ENCODE results near the gene SSBP4. TPM values are rescaled to one million over a fixed set of nuclear protein-coding genes. Genes with fewer than 3 reads are reported as not detected.

SSBP4 gene
- polyA plus RNA-seq, 1 donor = 135 TPM

DNA sequence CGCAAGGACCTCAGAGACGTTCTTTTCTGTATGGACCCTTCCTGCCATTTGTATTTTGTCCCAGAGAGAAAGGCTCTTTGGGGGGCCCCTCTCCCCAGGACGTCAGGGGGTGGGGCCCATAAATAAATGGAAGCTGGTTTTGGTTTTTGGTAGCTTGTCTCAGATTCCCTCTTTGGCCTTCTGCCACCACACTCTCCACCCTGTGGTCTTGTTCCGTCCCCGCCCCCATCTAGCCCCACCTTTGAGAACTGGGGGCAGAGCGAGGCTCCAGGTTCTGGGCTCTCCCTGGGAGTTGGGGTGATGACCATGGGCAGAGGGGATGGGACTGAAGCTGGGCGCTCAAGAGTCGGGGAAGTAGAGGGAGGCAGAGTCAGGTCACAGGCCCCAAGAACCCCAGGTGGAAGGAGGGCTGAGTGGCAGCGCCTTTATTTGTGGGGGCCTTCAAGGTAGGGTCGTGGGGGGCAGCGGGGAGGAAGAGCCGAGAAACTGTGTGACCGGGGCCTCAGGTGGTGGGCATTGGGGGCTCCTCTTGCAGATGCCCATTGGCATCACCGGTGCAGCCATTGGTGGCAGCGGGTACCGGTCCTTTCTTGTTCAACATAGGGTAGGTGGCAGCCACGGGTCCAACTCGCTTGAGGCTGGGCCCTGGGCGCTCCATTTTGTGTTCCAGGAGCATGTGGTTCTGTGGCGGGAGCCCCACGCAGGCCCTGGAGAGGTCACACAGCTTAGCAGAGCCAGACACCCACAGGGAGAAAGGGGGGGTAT lies 15.4 kb downstream of the SSBP4 start:
- no peak for DNase-seq

DNA sequence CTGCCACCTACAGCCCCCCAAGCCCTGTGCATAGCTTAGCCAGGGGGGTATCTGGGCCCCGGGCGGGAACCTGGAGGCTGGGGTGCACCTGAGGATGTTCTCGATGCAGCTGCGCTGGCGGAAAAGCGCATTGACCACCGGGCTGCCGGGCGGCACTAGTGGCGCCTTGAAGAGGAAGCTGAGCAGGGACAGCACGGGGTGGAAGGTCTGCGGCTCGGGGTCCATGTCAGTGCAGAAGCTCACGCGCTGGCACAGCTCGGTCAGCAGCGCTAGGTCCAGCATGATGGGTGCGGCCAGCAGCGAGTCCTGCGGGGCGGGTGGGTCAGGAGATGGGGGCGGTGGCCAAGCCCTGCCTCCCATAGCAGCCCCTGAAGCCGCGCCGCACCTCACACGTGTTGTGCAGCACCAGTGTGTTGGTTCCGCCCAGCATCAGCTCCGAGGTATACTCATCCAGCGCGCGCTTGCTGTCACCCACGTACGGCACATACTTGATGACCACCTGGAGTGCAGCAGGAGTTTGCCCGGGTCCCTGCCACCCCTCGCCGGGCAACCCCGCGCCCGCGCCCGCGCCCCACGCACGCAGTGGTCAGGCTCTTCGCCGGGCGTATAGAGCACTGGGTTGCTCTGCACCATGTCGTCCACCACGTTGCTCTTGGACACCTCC lies 16.1 kb downstream of the SSBP4 start:
- DNase-seq = no peak

GRCh38 chr19:18435842-18436670 lies 16.9 kb downstream of the SSBP4 start:
- DNase-seq = no peak

GRCh38 chr19:18436671-18437490 lies 17.7 kb downstream of the SSBP4 start:
- DNase-seq = no peak

DNA sequence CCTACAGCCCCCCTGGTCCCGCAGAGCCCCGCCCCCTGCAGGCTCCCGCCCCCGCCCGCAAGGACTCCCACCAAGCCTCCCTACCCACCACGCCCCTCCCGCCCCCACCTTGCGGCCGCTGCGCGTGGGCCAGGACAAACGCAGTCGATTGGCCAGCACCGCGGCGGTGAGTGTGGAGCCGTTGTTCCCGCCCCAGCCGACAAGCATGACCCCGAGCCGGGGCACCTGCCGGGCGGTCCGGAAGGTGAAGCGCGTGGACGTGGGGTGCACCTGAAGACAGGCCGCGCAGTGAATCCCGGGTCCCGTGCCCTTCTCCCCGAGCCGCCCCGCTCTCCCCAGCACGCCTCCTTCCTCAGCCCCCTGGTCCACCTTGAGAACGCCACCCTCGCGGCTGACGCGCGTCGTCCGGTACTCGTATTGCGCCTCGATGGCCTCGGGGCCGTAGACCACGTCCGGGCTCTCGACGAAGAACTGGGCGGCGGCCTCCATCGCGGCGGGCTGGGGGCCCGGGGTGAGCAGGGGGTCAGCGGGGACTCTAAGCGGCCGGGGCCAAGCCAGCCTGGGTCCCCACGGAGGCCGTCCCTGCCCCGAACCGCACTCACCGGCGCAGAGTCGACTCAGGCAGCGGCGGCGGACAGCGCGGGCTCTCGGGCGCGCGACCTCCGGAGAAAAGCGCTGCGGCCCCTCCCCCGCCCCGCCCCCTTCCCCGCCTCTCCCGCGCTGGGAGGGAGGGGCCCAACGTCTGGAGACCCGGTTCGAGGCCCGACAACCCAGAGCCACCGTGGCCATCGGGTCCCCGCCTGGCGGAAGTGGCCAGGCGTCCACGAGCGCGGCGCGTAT lies 18.5 kb downstream of the SSBP4 start, which contains the start of gene ISYNA1:
ISYNA1 (minus strand) TSS at position 643 of the 840 bp plus-strand sequence; CDS start at position 489, 154 bp downstream.
- no peak for DNase-seq

- no peak for DNase-seq
Observed at GRCh38 chr19:18438331-18439024, 19.3 kb downstream of the SSBP4 start.

- DNase-seq = no peak
Observed at GRCh38 chr19:18439025-18439909, 20.1 kb downstream of the SSBP4 start.

DNA sequence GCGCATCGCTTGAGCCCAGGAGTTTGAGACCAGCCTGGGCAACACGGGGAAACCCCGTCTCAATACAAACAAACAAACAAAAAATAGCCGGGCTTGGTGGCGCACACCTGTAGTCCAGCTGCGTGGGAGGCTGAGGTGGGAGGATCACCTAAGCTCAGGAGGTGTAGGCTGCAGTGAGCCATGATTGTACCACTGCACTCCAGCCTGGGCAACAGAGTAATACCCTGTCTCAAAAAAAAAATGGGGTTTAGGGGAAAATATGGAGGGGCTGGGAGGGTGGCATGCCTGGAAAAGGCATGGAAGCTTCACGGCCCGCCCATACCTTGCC lies 20.7 kb downstream of the SSBP4 start:
- no peak for DNase-seq

DNA sequence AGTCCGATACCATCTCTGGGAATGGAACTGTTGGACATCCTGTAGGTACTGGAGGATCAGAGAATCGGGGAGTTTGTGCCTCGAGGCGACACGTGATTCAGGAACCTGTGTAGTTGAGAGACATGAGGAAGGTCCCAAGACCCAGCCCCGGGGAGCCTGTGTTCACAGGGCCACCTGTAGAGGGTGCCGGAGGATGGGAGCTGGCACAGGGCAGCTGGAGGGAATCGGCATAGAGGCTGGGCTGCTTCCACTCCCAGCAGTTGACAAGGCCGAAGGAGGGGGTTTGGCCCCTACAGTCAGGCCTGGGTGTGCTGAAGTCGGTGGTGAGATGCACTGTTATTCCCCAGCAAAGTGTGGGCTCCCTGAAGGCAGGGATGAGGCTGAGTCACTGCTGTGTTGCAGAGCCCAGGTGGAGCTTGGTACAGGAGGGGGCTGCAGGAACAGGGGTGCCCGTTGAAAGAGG lies 21.2 kb downstream of the SSBP4 start:
- no peak for DNase-seq

GRCh38 chr19:18440936-18441803 lies 22.0 kb downstream of the SSBP4 start:
- DNase-seq = no peak

DNA sequence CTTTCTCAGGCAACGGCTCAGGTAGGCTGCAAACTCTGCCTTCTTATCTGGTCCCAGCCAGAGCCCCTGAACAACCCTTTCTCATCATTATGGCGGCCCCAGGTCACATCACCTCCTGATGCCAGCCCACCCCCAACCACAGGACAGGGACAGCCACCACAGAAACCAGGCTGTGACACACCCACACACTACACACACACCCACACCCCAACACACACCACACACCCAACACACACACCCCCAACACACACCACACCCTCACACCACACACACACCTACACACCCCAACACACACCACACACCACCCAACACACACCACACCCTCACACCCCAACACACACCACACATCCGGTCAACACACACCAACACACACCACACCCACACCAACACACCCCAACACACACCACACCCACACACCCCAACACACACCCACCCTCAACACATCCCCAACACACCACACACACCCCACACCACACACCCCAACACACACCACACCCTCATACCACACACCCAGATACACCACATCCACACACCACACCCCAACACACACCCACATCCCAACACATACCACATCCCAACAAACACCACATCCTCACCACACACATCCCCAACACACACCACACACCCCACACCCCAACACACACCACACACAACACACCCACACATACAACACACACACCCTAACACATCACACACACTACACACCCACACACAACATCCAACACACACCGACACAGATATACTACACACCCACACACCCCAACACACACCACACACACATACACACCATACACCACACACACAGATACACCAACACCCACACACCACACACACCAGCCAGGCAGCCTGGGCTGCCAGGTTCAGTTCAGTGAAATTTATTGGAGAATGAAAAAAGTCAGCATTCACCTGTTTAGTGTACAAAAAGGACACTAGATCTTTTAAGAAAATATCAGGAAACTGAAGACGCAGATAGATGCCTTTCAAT lies 22.9 kb downstream of the SSBP4 start:
- DNase-seq = no peak

DNA sequence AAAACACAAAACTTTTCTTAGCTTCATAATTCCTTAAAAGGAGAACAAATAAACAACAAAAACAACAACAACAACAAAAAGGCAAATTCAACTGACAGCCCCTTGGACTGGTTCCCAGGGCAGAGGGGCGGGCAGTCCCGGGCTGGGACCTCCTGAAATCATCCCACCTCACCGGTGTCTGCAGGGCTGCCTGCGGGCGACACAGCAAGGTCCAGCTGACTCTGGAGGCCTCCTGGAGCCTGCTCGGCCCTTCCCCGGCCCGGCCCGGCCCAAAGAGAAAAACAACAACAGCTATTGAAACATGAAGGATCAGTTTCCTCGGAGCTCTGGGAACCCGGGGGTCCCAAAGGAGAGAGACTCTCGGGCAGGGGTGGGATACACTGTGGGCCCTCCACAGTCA lies 23.7 kb downstream of the SSBP4 start:
- no peak for DNase-seq

- DNase-seq = no peak
Observed at GRCh38 chr19:18443406-18443805, 24.2 kb downstream of the SSBP4 start.

DNA sequence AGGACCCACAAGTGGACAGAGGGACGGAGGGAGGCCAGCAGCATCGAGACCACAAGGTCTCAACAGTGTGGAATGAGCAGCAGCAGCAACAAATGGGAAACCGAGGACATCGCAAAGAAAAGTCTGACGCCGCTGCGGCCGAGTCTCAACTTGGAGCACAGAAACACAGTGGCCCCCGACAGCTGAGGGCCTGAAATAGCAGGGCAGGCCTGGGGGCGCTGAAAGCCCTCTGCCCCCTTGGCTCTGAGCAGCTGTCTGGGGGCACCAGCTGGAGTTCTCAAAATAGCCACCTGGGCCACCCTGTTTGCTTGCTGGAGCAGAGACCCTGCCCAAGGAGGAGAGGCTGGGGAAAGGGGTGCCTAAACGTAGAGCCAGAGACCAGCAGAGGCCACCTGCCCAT lies 24.6 kb downstream of the SSBP4 start:
- no peak for DNase-seq

GRCh38 chr19:18444513-18444912 lies 25.3 kb downstream of the SSBP4 start:
- no peak for DNase-seq

DNA sequence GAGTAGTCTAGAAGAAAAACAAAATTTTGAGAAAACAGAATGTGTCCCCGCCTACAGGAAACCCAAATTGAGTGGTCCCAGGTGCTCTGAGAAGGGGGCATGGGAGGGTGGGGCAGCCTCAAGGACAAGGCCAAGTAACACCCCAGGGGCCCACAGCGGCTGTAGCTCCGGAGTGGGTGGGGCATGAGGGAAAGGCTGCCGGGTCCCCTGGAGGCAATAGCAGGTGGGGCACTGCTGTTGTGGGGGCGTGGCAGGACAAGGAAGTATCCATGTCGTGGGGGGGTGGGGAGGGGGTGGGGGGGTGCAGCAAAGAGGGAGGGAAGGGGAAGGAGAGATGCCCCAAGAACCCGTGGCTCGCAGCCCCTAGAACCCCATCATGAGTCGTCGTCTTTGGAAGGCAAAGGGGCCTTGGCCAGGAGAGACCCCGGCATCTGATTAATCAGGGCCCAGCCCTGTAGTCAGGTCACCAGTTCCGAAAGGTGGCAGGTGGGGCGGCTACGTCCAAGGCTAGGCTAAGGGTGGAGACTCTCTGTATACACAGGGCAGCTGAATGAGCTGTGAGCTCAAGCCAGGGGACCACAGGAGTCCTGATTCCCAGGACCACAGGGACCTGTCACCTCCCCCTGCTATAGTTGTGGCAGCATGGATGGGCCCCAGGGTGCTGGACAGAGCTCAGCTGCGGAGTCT lies 26.2 kb downstream of the SSBP4 start:
- DNase-seq = no peak
